ENCODE measurements around the gene PRRT1. TPM values are rescaled to one million over a fixed set of nuclear protein-coding genes. Genes with fewer than 3 reads are reported as not detected.

The PRRT1 gene
- total RNA-seq, 2 donors from 2014 or later: 2.0 to 3.0 TPM

DNA sequence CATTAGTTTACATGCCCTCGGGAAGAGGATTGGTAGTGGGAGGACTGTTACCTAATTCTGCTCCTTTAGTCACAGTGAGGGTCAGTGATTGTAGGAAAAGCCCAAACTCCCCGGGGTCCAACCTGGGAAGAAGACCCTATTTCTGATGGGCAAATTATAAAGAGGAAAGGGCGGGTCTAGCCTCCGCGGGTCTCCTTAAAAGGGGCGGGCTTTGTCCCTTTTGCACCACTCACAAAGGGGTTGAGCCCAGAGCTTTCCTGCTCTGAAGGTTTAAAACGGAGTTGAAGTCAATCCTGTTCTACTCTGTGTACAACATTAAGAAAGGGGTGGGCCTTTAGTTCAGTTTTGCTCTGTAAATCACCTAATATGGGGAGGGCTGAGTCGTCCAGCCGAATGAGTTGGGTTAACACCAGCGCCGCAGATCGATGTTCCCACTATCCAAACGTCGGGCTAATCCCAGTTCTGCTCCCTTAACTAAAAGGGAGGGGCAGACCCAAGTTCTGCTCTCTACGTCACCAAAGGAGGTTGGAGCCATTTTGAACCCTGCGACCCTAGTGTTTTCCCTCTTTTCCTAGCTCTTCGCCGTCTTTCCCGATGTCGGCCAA lies 25.5 kb upstream of the PRRT1 start:
- Histone ChIP-seq H3K4me1 (ENCODE audit: control insufficient read depth, insufficient read depth, low read length) (no peaks in the 10 kb centered on the region), H3K36me3 (ENCODE audit: control insufficient read depth, insufficient read depth, low read length) (peaks cover 20% of the 10 kb centered on the region), H3K4me3 (ENCODE audit: low read length) (peak overlapping the region; percentile 97), H3K9me3 (ENCODE audit: control insufficient read depth, low read length) (no peaks in the 10 kb centered on the region), H3K9ac (ENCODE audit: extremely low read depth, low read length, poor library complexity, severe bottlenecking) (peak overlapping the region; percentile 84), H3K27ac (ENCODE audit: low read depth, low read length) (peak overlapping the region; percentile 98), H3K27me3 (ENCODE audit: control insufficient read depth, insufficient read depth, low read length, poor library complexity, severe bottlenecking) (no peaks in the 10 kb centered on the region)
- WGBS, 2 experiments (ENCODE audit: insufficient coverage in 1 of 2, insufficient read length in 1 of 2): 0 to 1% methylated on average over 15 to 20 of the region's 20 CpGs
- Mint-ChIP-seq H3K36me3 (ENCODE audit: low read depth) (peaks cover 26% of the 10 kb centered on the region), H3K4me1 (peaks cover 47% of the 10 kb centered on the region), H3K9me3 (no peaks in the 10 kb centered on the region), H3K27ac (peak overlapping the region; percentile 98), H3K4me3 (peak overlapping the region; percentile 78), H3K27me3 (ENCODE audit: insufficient read depth) (no peaks in the 10 kb centered on the region)
- peak; percentile 82 for DNase-seq
- TF ChIP-seq, protein P1, sequence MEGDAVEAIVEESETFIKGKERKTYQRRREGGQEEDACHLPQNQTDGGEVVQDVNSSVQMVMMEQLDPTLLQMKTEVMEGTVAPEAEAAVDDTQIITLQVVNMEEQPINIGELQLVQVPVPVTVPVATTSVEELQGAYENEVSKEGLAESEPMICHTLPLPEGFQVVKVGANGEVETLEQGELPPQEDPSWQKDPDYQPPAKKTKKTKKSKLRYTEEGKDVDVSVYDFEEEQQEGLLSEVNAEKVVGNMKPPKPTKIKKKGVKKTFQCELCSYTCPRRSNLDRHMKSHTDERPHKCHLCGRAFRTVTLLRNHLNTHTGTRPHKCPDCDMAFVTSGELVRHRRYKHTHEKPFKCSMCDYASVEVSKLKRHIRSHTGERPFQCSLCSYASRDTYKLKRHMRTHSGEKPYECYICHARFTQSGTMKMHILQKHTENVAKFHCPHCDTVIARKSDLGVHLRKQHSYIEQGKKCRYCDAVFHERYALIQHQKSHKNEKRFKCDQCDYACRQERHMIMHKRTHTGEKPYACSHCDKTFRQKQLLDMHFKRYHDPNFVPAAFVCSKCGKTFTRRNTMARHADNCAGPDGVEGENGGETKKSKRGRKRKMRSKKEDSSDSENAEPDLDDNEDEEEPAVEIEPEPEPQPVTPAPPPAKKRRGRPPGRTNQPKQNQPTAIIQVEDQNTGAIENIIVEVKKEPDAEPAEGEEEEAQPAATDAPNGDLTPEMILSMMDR (conservative IDR thresholded peaks at IDR 0.05): no peak

GRCh38 chr6:32176476-32177182 lies 24.9 kb upstream of the PRRT1 start:
- no peak for DNase-seq
- Histone ChIP-seq H3K4me1 (ENCODE audit: control insufficient read depth, insufficient read depth, low read length) (no peaks in the 10 kb centered on the region), H3K27ac (ENCODE audit: low read depth, low read length) (peak overlapping the region; percentile 98), H3K36me3 (ENCODE audit: control insufficient read depth, insufficient read depth, low read length) (peaks cover 22% of the 10 kb centered on the region), H3K4me3 (ENCODE audit: low read length) (peak overlapping the region; percentile 97), H3K27me3 (ENCODE audit: control insufficient read depth, insufficient read depth, low read length, poor library complexity, severe bottlenecking) (no peaks in the 10 kb centered on the region), H3K9me3 (ENCODE audit: control insufficient read depth, low read length) (no peaks in the 10 kb centered on the region), H3K9ac (ENCODE audit: extremely low read depth, low read length, poor library complexity, severe bottlenecking) (peak overlapping the region; percentile 84)
- H3K4me3 Mint-ChIP-seq: peak overlapping the region; percentile 78
- peaks cover 25% of the 10 kb centered on the region for H3K36me3 Mint-ChIP-seq (ENCODE audit: low read depth)
- no peaks in the 10 kb centered on the region for H3K9me3 Mint-ChIP-seq
- H3K27me3 Mint-ChIP-seq (ENCODE audit: insufficient read depth): no peaks in the 10 kb centered on the region
- TF ChIP-seq, protein P1 (conservative IDR thresholded peaks at IDR 0.05): no peak
- WGBS, 2 experiments (ENCODE audit: insufficient coverage in 1 of 2, insufficient read length in 1 of 2): 12 to 15% methylated on average over 5 of the region's 5 CpGs
- peaks cover 44% of the 10 kb centered on the region for H3K4me1 Mint-ChIP-seq
- peak overlapping the region; percentile 98 for H3K27ac Mint-ChIP-seq

- H3K27ac ChIP-seq (ENCODE audit: low read depth, low read length): peak within 1 kb of the TSS; percentile 98
- Mint-ChIP-seq H3K4me1 (peaks cover 44% of the 10 kb centered on the region), H3K36me3 (ENCODE audit: low read depth) (peaks cover 25% of the 10 kb centered on the region), H3K27ac (peak within 1 kb of the TSS; percentile 98), H3K9me3 (no peaks in the 10 kb centered on the region), H3K27me3 (ENCODE audit: insufficient read depth) (no peaks in the 10 kb centered on the region), H3K4me3 (peak within 1 kb of the TSS; percentile 78)
- TF ChIP-seq, protein P1 (conservative IDR thresholded peaks at IDR 0.05): no peak
- no peaks in the 10 kb centered on the region for H3K27me3 ChIP-seq (ENCODE audit: control insufficient read depth, insufficient read depth, low read length, poor library complexity, severe bottlenecking)
- H3K4me1 ChIP-seq (ENCODE audit: control insufficient read depth, insufficient read depth, low read length): no peaks in the 10 kb centered on the region
- peak within 1 kb of the TSS; percentile 97 for H3K4me3 ChIP-seq (ENCODE audit: low read length)
- H3K9ac ChIP-seq (ENCODE audit: extremely low read depth, low read length, poor library complexity, severe bottlenecking): peak within 1 kb of the TSS; percentile 84
- no peaks in the 10 kb centered on the region for H3K9me3 ChIP-seq (ENCODE audit: control insufficient read depth, low read length)
- 1 to 2% methylated on average over 10 to 23 of the region's 27 CpGs for WGBS, 2 experiments (ENCODE audit: insufficient coverage in 1 of 2, insufficient read length in 1 of 2)
- peak; percentile 99 for DNase-seq
- H3K36me3 ChIP-seq (ENCODE audit: control insufficient read depth, insufficient read depth, low read length): peaks cover 22% of the 10 kb centered on the region
Observed at GRCh38 chr6:32175711-32176475, 24.2 kb upstream of the PRRT1 start, which contains the start of gene AGPAT1. TSS of gene AGPAT1 (minus strand) at chr6:32176084. CDS start at chr6:32171496, 4,588 bp downstream.

Measured in endodermal cell (in vitro differentiated cells).